OCI-LY1 (cell line): ENCODE measurements around the gene HIC1.

Experiments used
- CTCF ChIP-seq: fragments of 200-600 bp; sonication (generic), shearing (Covaris generic); IDR thresholded peaks from 2 replicates; pipeline ENCODE4 v1.5.1; 2017; ENCODE audit warnings: mild to moderate bottlenecking, antibody characterized with exemption, low read length, moderate library complexity, mixed read lengths
- EZH2 ChIP-seq: fragments of 200-600 bp; sonication (generic), shearing (Covaris generic); IDR thresholded peaks from 2 replicates; pipeline ENCODE4 v1.8.0; 2017; ENCODE audit warnings: borderline replicate concordance, mixed run types, mild to moderate bottlenecking, antibody characterized with exemption, low read length, moderate library complexity, mixed read lengths

GRCh38 chr17:2030779-2031163 is 24.1 kb upstream of the HIC1 start:
- TF ChIP-seq EZH2 (no peak), CTCF (peak; percentile 69)
